ENCODE results near the gene ESRRA. TPM values are rescaled to one million over a fixed set of nuclear protein-coding genes. Genes with fewer than 3 reads are reported as not detected.
A peak's percentile ranks its signal among the peaks of the same experiment; 100 is the strongest.

Gene ESRRA
- total RNA-seq, 1 experiment from 2014 or later, result 66.9 TPM

GRCh38 chr11:64261556-64262080 lies 43.7 kb upstream of the ESRRA start:
- Histone ChIP-seq H3K4me1 (no peaks in the 10 kb centered on the region), H3K9me3 (no peaks in the 10 kb centered on the region), H3K27me3 (replicated peaks; ENCODE audit: control insufficient read depth, insufficient read depth, low read length) (no peaks in the 10 kb centered on the region), H3K36me3 (ENCODE audit: control insufficient read depth, insufficient read depth, low read length) (peaks cover 3% of the 10 kb centered on the region), H3K4me3 (ENCODE audit: low read depth, low read length) (no peak overlapping the region)
- POLR2A ChIA-PET, result no interaction called here
- Mint-ChIP-seq H3K36me3 (ENCODE audit: insufficient read depth, unreplicated experiment) (peaks cover 70% of the 10 kb centered on the region), H3K9me3 (ENCODE audit: unreplicated experiment) (no peaks in the 10 kb centered on the region), H3K27ac (ENCODE audit: unreplicated experiment) (no peak overlapping the region), H3K4me1 (ENCODE audit: low read depth, unreplicated experiment) (peaks cover 8% of the 10 kb centered on the region), H3K4me3 (ENCODE audit: unreplicated experiment) (no peak overlapping the region), H3K27me3 (ENCODE audit: insufficient read depth, unreplicated experiment) (no peaks in the 10 kb centered on the region)
- BruUV-seq (replicated peaks), result no TSS peak
- CTCF ChIA-PET, result interaction anchor here (1.2 to 1.5 kb wide), 2 partner anchors 9 to 43 kb away, joined by 3 to 6 read pairs; no protein-coding TSS in a partner anchor
- intact Hi-C loops (cut with micrococcal nuclease; ENCODE audit: unreplicated experiment), result no loop called here
- no peak for DNase-seq
- TF ChIP-seq CTCF (IDR thresholded peaks at IDR 0.05; ENCODE audit: insufficient read depth in 1 of 2, low read depth in 1 of 2, low read length in 1 of 2, severe bottlenecking in 1 of 2, unreplicated experiment in 1 of 2), result no peak

GRCh38 chr11:64262271-64263002 lies 42.9 kb upstream of the ESRRA start:
- no peak overlapping the region for H3K4me3 Mint-ChIP-seq (ENCODE audit: unreplicated experiment)
- H3K4me1 Mint-ChIP-seq (ENCODE audit: low read depth, unreplicated experiment), result peaks cover 8% of the 10 kb centered on the region
- CTCF ChIA-PET, result interaction anchor here (1.1 to 1.4 kb wide), 3 partner anchors 10 to 42 kb away, joined by 3 to 13 read pairs (median 3); no protein-coding TSS in a partner anchor
- no peak overlapping the region for H3K27ac Mint-ChIP-seq (ENCODE audit: unreplicated experiment)
- peaks cover 76% of the 10 kb centered on the region for H3K36me3 Mint-ChIP-seq (ENCODE audit: insufficient read depth, unreplicated experiment)
- no peak for TF ChIP-seq CTCF (IDR thresholded peaks at IDR 0.05; ENCODE audit: insufficient read depth in 1 of 2, low read depth in 1 of 2, low read length in 1 of 2, severe bottlenecking in 1 of 2, unreplicated experiment in 1 of 2)
- H3K36me3 ChIP-seq (ENCODE audit: control insufficient read depth, insufficient read depth, low read length), result peaks cover 3% of the 10 kb centered on the region
- H3K9me3 Mint-ChIP-seq (ENCODE audit: unreplicated experiment), result no peaks in the 10 kb centered on the region
- POLR2A ChIA-PET, result no interaction called here
- no peaks in the 10 kb centered on the region for H3K9me3 ChIP-seq
- no peak for DNase-seq
- H3K4me1 ChIP-seq, result no peaks in the 10 kb centered on the region
- H3K27me3 Mint-ChIP-seq (ENCODE audit: insufficient read depth, unreplicated experiment), result no peaks in the 10 kb centered on the region
- H3K4me3 ChIP-seq (ENCODE audit: low read depth, low read length), result no peak overlapping the region
- no peaks in the 10 kb centered on the region for H3K27me3 ChIP-seq (replicated peaks; ENCODE audit: control insufficient read depth, insufficient read depth, low read length)
- BruUV-seq (replicated peaks), result no TSS peak
- intact Hi-C loops (cut with micrococcal nuclease; ENCODE audit: unreplicated experiment), result no loop called here

- Histone ChIP-seq H3K27me3 (replicated peaks; ENCODE audit: control insufficient read depth, insufficient read depth, low read length) (no peaks in the 10 kb centered on the region), H3K36me3 (ENCODE audit: control insufficient read depth, insufficient read depth, low read length) (peaks cover 4% of the 10 kb centered on the region), H3K4me3 (ENCODE audit: low read depth, low read length) (no peak overlapping the region), H3K4me1 (peaks cover 7% of the 10 kb centered on the region), H3K9me3 (no peaks in the 10 kb centered on the region)
- peak in 1 of 2 experiments; percentile 28 for DNase-seq
- no peaks in the 10 kb centered on the region for H3K9me3 Mint-ChIP-seq (ENCODE audit: unreplicated experiment)
- peaks cover 76% of the 10 kb centered on the region for H3K36me3 Mint-ChIP-seq (ENCODE audit: insufficient read depth, unreplicated experiment)
- intact Hi-C loops (cut with micrococcal nuclease; ENCODE audit: unreplicated experiment), result no loop called here
- no peak for TF ChIP-seq CTCF (IDR thresholded peaks at IDR 0.05; ENCODE audit: insufficient read depth in 1 of 2, low read depth in 1 of 2, low read length in 1 of 2, severe bottlenecking in 1 of 2, unreplicated experiment in 1 of 2)
- ChIA-PET POLR2A (no interaction called here), CTCF (interaction anchor here (0.5 to 1.4 kb wide), 3 partner anchors 11 to 801 kb away, joined by 3 to 13 read pairs (median 3); no protein-coding TSS in a partner anchor)
- H3K4me1 Mint-ChIP-seq (ENCODE audit: low read depth, unreplicated experiment), result peaks cover 16% of the 10 kb centered on the region
- H3K27me3 Mint-ChIP-seq (ENCODE audit: insufficient read depth, unreplicated experiment), result no peaks in the 10 kb centered on the region
- H3K4me3 Mint-ChIP-seq (ENCODE audit: unreplicated experiment), result no peak overlapping the region
- no TSS peak for BruUV-seq (replicated peaks)
- H3K27ac Mint-ChIP-seq (ENCODE audit: unreplicated experiment), result no peak overlapping the region
These were observed 42.0 kb upstream of the ESRRA start for GRCh38 chr11:64263021-64263946.
